Liver (tissue), 9 donors: Measurements from ENCODE around the gene BIN2. TPM values are rescaled to one million over a fixed set of nuclear protein-coding genes. Genes with fewer than 3 reads are reported as not detected.

Experiments
- DNase-seq: peaks from one replicate; pipeline ENCODE4 v3.0.0-alpha.2; 2017; ENCODE audit warnings: low spot score
- H3K27ac ChIP-seq, 2 donors: one replicate each; pipeline ENCODE4 v1.7.0; 2013; ENCODE audit warnings: inconsistent platforms in 2 of 2, low read length in 2 of 2, control low read depth in 1 of 2, low read depth in 1 of 2, mild to moderate bottlenecking in 1 of 2
- H3K27me3 ChIP-seq, 4 donors: one replicate each; pipeline versions ENCODE4 v1.6.1 to v1.7.0; 2013; ENCODE audit warnings: low read length in 3 of 4, inconsistent platforms in 1 of 4, mild to moderate bottlenecking in 1 of 4, moderate library complexity in 1 of 4; ENCODE audit not compliant: control insufficient read depth in 4 of 4, insufficient read depth in 4 of 4
- H3K36me3 ChIP-seq, 4 donors: one replicate each; pipeline versions ENCODE4 v1.6.1 to v1.7.0; 2013; ENCODE audit warnings: low read length in 3 of 4, mild to moderate bottlenecking in 3 of 4, low read depth in 1 of 4, moderate library complexity in 1 of 4; ENCODE audit not compliant: control insufficient read depth in 4 of 4, insufficient read depth in 3 of 4
- H3K4me1 ChIP-seq, 4 donors: one replicate each; pipeline versions ENCODE4 v1.6.1 to v1.7.0; 2013; ENCODE audit warnings: low read length in 3 of 4, mild to moderate bottlenecking in 3 of 4, moderate library complexity in 1 of 4; ENCODE audit not compliant: control insufficient read depth in 4 of 4, insufficient read depth in 4 of 4
- H3K4me3 ChIP-seq, 3 donors: one replicate each; pipeline versions ENCODE4 v1.6.1 to v1.7.0; 2013; ENCODE audit warnings: low read length in 3 of 3, control low read depth in 1 of 3, low read depth in 1 of 3, mild to moderate bottlenecking in 1 of 3
- H3K9ac ChIP-seq, 2 donors: one replicate each; pipeline ENCODE4 v1.7.0; 2013; ENCODE audit warnings: low read length in 2 of 2, mild to moderate bottlenecking in 2 of 2, moderate library complexity in 2 of 2, control low read depth in 1 of 2, low read depth in 1 of 2
- H3K9me3 ChIP-seq, 4 donors: one replicate each; pipeline versions ENCODE4 v1.6.1 to v1.7.0; 2013; ENCODE audit warnings: low read length in 3 of 4; ENCODE audit not compliant: control insufficient read depth in 4 of 4
- ATF3 ChIP-seq: IDR thresholded peaks from 2 replicates; pipeline ENCODE4 v1.6.1; 2016; ENCODE audit warnings: antibody characterized with exemption
- CTCF ChIP-seq: fragments of 150-350 bp; IDR thresholded peaks from 2 replicates; pipeline ENCODE4 v1.5.1; 2017; ENCODE audit warnings: improper control_type of control experiment, low read depth, low read length; ENCODE audit not compliant: missing input control
- EGR1 ChIP-seq, 2 donors: IDR thresholded peaks; 2 replicates each; pipeline ENCODE4 v1.6.1; 2016 to 2018; ENCODE audit warnings: antibody characterized with exemption in 2 of 2, low read depth in 2 of 2
- FOXA2 ChIP-seq: IDR thresholded peaks from 2 replicates; pipeline ENCODE4 v1.6.1; 2016; ENCODE audit warnings: antibody characterized with exemption
- GABPA ChIP-seq, 2 donors: IDR thresholded peaks in 1 of 2; conservative IDR thresholded peaks in 1 of 2; 2 replicates each; pipeline ENCODE4 v1.6.1; 2016; ENCODE audit warnings: antibody characterized with exemption in 2 of 2, mild to moderate bottlenecking in 1 of 2, moderate library complexity in 1 of 2
- HNF4A ChIP-seq, 2 donors: conservative IDR thresholded peaks; 2 replicates each; pipeline ENCODE4 v1.6.1; 2016; ENCODE audit warnings: antibody characterized with exemption in 2 of 2, mild to moderate bottlenecking in 2 of 2
- HNF4G ChIP-seq: IDR thresholded peaks from 2 replicates; pipeline ENCODE4 v1.6.1; 2016; ENCODE audit warnings: antibody characterized with exemption
- JUND ChIP-seq, 2 donors: IDR thresholded peaks; 2 replicates each; pipeline ENCODE4 v1.6.1; 2016; ENCODE audit warnings: antibody characterized with exemption in 2 of 2
- MAX ChIP-seq: IDR thresholded peaks from 2 replicates; pipeline ENCODE4 v1.6.1; 2016; ENCODE audit warnings: antibody characterized with exemption
- RAD21 ChIP-seq, 2 donors: IDR thresholded peaks; 2 replicates each; pipeline ENCODE4 v1.6.1; 2016; ENCODE audit warnings: antibody characterized with exemption in 2 of 2, mild to moderate bottlenecking in 2 of 2
- REST ChIP-seq: IDR thresholded peaks from 2 replicates; pipeline ENCODE4 v1.6.1; 2016; ENCODE audit warnings: antibody characterized with exemption, mild to moderate bottlenecking
- SP1 ChIP-seq: IDR thresholded peaks from 2 replicates; pipeline ENCODE4 v1.6.1; 2018; ENCODE audit warnings: antibody characterized with exemption, mild to moderate bottlenecking
- TAF1 ChIP-seq: conservative IDR thresholded peaks from 2 replicates; pipeline ENCODE4 v1.6.1; 2016; ENCODE audit warnings: antibody characterized with exemption, mild to moderate bottlenecking
- YY1 ChIP-seq: IDR thresholded peaks from 2 replicates; pipeline ENCODE4 v1.6.1; 2016; ENCODE audit warnings: antibody characterized with exemption, mild to moderate bottlenecking
- WGBS: extraction: QIAGEN DNeasy Blood & Tissue Kit; methylation state at CpG from one replicate; pipeline ENCODE4 v1.1.7; 2013; 5-methylcytosine and 5-hydroxymethylcytosine counted together
- polyA plus RNA-seq, 2 donors: library from polyadenylated mRNA; stranded (reverse) in 1 of 2; unstranded in 1 of 2; fragments of 200-250 nt in 1 of 2; fragments of >200 nt in 1 of 2; fragmentation: Nextera tagmentation in 1 of 2; extraction: Ambion mirVana in 1 of 2; gene quantifications; one replicate each; pipeline versions ENCODE4 v1.2.1 to v1.2.3, GENCODE V29; 2013 to 2015
- total RNA-seq, 2 donors: library from RNA; depleted of rRNA; stranded (reverse); fragments of >200 nt; gene quantifications; one replicate each; pipeline ENCODE4 v1.2.3, GENCODE V29; 2014
- donor health status: healthy.
- donor health status: healthy.
- donor health status: healthy.
- donor health status: healthy.
- donor health status: healthy.

The BIN2 gene
- total and polyA plus RNA-seq, 4 donors, result 1.9 to 10.2 (median 4.4) TPM

GRCh38 chr12:51240971-51241370, 83.0 kb downstream of the BIN2 start:
- no peak for DNase-seq
- Histone ChIP-seq H3K36me3 (peaks cover 7 to 32% (median 27%) of the 10 kb centered on the region in 4 donors), H3K4me1 (peaks cover 1 to 22% (median 16%) of the 10 kb centered on the region in 4 donors), H3K27ac (no peak overlapping the region), H3K9ac (no peak overlapping the region), H3K27me3 (no peaks in the 10 kb centered on the region), H3K4me3 (no peak overlapping the region), H3K9me3 (no peaks in the 10 kb centered on the region)
- 78% methylated on average over 2 of the region's 2 CpGs for WGBS
- TF ChIP-seq HNF4G (no peak), MAX (no peak), HNF4A (conservative IDR thresholded peaks at IDR 0.05) (no peak), EGR1 (IDR thresholded peaks at IDR 0.05; ENCODE audit: low read depth in 2 of 2) (no peak)

- peaks cover 7 to 27% (median 21%) of the 10 kb centered on the region in 4 donors for H3K36me3 ChIP-seq
- peak; percentile 96 for DNase-seq
- 1% methylated on average over 70 of the region's 70 CpGs for WGBS
- H3K4me3 ChIP-seq, result peak within 1 kb of the TSS; percentile 93 to 100 (median 94)
- peak within 1 kb of the TSS; percentile 100 for H3K27ac ChIP-seq
- H3K4me1 ChIP-seq, result peaks cover 1 to 22% (median 16%) of the 10 kb centered on the region in 4 donors
- no peaks in the 10 kb centered on the region for H3K27me3 ChIP-seq
- H3K9me3 ChIP-seq, result no peaks in the 10 kb centered on the region
- H3K9ac ChIP-seq, result peak within 1 kb of the TSS; percentile 97 to 100
- TF ChIP-seq JUND (IDR thresholded peaks at IDR 0.05) (no peak), EGR1 (IDR thresholded peaks at IDR 0.05; ENCODE audit: low read depth in 2 of 2) (peak; percentile 42 to 69), ATF3 (no peak), TAF1 (peak; percentile 64), SP1 (peak; percentile 96), HNF4A (conservative IDR thresholded peaks at IDR 0.05) (no peak), RAD21 (IDR thresholded peaks at IDR 0.05) (peak; percentile 15 to 36), CTCF (peak; percentile 21), FOXA2 (no peak), GABPA (IDR thresholded peaks at IDR 0.05 in 1 of 2, conservative IDR thresholded peaks at IDR 0.05 in 1 of 2) (peak; percentile 57 to 84), MAX (peak; percentile 16), YY1 (peak; percentile 40), HNF4G (no peak), REST (peak; percentile 56)
Observed at GRCh38 chr12:51238510-51239334, 85.3 kb downstream of the BIN2 start, which contains the start of gene DAZAP2. Gene DAZAP2 (plus strand): TSS chr12:51238826. CDS start chr12:51238908, 82 bp downstream.
